Hematopoietic multipotent progenitor cell treated with erythropoietin and hydrocortisone succinate and interleukin-3 and kit ligand, for 8 days (in vitro differentiated cells): Measurements from ENCODE around the gene KSR2.
"Not testable (repeated sequence)": the region's sequence is repeated elsewhere in the genome, so short reads cannot be mapped to it uniquely, and the experiment has no call there.

Source experiments
- DNase-seq: peaks from one replicate; pipeline ENCODE4 v3.0.0-alpha.2; 2015

Gene KSR2

GRCh38 chr12:117967043-117967442 lies 1.7 kb downstream of the KSR2 start:
- no peak for DNase-seq

DNA sequence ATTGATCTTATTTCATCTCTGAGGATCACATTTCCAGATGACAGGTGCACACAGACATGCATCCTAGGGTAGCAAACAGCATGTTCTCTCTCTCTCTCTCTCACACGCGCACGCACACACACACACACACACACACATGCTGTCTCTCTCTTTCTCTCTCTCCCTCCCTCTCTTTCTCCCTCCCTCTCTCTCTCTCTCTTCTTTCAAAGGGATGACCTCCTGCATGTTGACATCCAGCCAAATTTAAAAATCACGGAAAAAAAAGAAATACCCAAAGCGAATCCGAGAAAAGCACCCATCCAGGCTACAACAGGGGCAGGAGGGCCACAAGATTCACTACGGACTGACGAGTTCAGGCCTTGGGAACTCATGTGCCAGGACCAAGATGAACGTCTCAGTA lies 2.3 kb downstream of the KSR2 start:
- DNase-seq: no peak

DNA sequence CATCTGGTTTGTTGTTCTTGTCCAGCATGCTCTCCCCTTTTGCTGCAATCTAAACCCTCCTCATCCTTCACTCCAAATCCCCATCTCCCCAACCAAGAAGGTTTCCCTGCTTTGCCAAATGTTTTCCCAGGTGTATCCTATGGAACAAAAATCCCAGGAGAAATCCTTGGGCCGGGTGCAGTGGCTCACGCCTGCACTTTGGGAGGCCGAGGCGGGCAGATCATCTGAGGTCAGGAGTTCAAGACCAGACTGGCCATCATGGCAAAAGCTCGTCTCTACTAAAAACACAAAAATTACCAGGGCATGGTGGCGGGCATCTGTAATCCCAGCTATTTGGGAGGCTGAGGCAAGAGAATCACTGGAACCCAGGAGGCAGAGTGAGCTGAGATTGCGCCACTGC lies 5.0 kb downstream of the KSR2 start:
- no peak for DNase-seq

GRCh38 chr12:117936722-117937484 lies 31.9 kb downstream of the KSR2 start:
- no peak for DNase-seq

GRCh38 chr12:117933545-117933944 lies 35.2 kb downstream of the KSR2 start:
- DNase-seq: no peak

DNA sequence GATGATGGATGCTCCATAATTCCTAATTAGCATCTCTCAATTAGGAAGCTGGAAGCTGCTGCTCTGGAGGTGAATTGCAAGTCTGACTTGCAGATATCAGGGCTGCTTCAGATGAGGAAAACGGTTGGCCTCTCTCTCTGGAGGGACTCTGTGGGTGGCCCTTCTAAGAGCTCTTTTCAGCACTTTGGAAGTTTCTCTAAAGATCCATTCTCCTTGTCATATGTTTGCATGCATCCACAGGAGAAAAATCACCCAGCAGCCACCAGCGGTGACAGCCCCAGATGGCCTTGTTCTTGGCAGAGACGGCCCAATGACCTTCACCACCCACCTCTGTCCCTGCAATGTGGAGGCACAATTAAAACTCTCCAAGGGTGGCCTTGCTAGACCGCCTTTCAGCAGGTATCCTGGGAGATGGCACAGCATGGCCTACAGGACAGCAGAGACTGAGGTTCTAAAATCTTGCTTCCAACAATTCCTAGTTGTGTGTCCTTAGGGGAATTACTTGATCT lies 42.3 kb downstream of the KSR2 start:
- DNase-seq: no peak

- no peak for DNase-seq
Observed at GRCh38 chr12:117921929-117922777, 46.6 kb downstream of the KSR2 start.

GRCh38 chr12:117919479-117919878 lies 49.3 kb downstream of the KSR2 start:
- DNase-seq: no peak

DNA sequence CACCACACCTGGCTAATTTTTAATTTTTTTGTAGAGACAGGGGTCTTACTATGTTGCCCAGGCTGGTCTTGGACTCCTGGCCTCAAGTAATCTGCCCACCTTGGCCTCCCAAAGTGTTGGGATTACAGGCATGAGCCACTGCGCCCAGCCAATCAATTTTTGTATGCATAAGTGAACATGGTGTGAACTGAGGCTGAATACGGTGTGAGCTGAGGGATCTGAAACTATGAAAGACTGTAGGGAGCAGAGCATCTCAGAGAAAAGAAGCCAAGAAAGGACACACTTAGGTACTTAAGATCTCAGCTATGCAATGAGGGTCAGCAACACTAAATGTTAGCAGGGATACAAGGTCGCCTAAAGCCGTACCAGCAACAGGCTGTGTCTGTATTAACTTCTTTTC lies 54.1 kb downstream of the KSR2 start:
- no peak for DNase-seq

GRCh38 chr12:117912756-117913155 lies 56.0 kb downstream of the KSR2 start:
- DNase-seq: no peak

DNA sequence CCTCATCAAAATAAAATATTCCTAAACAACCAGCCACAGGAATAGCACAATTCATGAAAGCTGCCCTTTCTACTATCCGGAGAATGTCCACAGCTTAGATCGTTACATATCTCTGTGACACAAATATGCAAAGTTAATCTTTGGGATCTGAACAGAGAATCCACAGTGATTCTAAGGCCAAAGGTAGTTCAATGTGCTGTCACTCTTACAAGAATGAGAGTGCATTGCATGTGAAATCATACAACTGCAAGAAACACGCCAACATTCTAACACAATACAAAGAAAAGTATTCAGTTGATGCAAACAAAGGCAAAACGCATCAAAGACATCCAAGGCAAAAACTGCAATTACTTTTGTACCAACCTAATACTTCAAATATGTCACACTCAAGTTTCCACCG lies 60.4 kb downstream of the KSR2 start:
- DNase-seq: no peak

- no peak for DNase-seq
Observed at GRCh38 chr12:117907108-117907689, 61.6 kb downstream of the KSR2 start.

GRCh38 chr12:117904051-117904450 lies 64.7 kb downstream of the KSR2 start:
- DNase-seq: no peak

- no peak for DNase-seq
Observed at GRCh38 chr12:117903110-117903840, 65.5 kb downstream of the KSR2 start.

- no peak for DNase-seq
Observed at GRCh38 chr12:117901631-117902030, 67.2 kb downstream of the KSR2 start.

GRCh38 chr12:117900561-117900960 lies 68.2 kb downstream of the KSR2 start:
- DNase-seq: no peak

DNA sequence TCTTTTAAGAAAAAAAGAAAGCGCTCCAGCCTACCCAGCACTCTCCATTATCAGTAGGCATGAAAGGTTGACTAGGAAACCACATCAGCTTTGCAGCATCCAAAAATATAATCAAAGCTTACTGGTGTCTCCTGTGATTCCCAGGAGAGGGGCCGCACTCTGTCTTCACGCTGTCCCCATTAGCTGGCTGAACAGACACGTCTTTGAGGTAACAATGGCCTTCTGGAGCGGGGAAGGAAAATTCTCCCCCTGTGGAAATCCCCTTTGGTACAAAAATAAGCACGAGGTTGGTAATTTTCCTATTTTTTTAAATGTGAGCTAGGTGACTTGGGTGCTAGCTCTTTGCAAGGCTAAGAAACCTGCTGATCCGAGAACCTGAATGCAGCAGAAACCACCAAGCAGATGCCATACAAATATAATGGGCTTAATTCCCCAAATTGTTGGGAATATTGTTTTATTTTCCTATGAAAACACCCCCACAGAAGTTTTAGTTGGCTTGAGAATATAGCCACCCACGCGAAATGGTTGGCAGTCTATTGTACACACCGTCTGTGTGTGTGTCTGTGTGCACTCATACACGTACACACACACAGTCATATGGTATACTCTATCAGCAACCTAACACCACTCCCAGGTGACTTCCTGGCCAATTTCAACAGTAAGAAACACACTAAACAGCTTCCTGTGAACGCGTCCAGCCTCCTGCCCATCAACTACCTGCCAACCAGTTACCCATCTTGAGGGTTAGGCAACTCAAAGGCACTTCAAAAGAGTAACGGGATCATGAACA lies 71.2 kb downstream of the KSR2 start:
- no peak for DNase-seq

GRCh38 chr12:117896009-117896408 lies 72.8 kb downstream of the KSR2 start:
- DNase-seq: no peak

GRCh38 chr12:117892441-117892840 lies 76.3 kb downstream of the KSR2 start:
- DNase-seq: no peak

GRCh38 chr12:117891265-117891664 lies 77.5 kb downstream of the KSR2 start:
- not testable (repeated sequence) for DNase-seq

- no peak for DNase-seq
Observed at GRCh38 chr12:117890644-117891043, 78.1 kb downstream of the KSR2 start.

GRCh38 chr12:117890137-117890536 lies 78.7 kb downstream of the KSR2 start:
- DNase-seq: no peak
